Progenitor cell of endocrine pancreas (in vitro differentiated cells): ENCODE data around the gene FKBP2. TPM values are rescaled to one million over a fixed set of nuclear protein-coding genes. Genes with fewer than 3 reads are reported as not detected.

ENCODE experiments used
- DNase-seq: peaks from one replicate; pipeline ENCODE4 v3.0.0; 2021; ENCODE audit warnings: low spot score; ENCODE audit not compliant: unreplicated experiment
- H3K27ac Mint-ChIP-seq: 2 replicates; pipeline ENCODE4 v1.8.0; 2021; ENCODE audit warnings: mild to moderate bottlenecking, moderate library complexity, mixed read lengths
- H3K27me3 Mint-ChIP-seq: 2 replicates; pipeline ENCODE4 v1.8.0; 2021; ENCODE audit warnings: mixed read lengths
- H3K36me3 Mint-ChIP-seq: 2 replicates; pipeline ENCODE4 v1.8.0; 2022; ENCODE audit warnings: mixed read lengths; ENCODE audit not compliant: insufficient read depth
- H3K4me1 Mint-ChIP-seq: 2 replicates; pipeline ENCODE4 v1.8.0; 2021; ENCODE audit warnings: low read depth, mixed read lengths
- H3K4me3 Mint-ChIP-seq: 2 replicates; pipeline ENCODE4 v1.8.0; 2021; ENCODE audit warnings: low read depth, mild to moderate bottlenecking, moderate library complexity, mixed read lengths
- H3K9me3 Mint-ChIP-seq: 2 replicates; pipeline ENCODE4 v1.8.0; 2021; ENCODE audit warnings: low read depth, mixed read lengths
- total RNA-seq: library from RNA; stranded (reverse); gene quantifications from 2 replicates; pipeline ENCODE4 v1.2.1, GENCODE V29; 2021
- TF ChIP-seq, protein P1 (sequence below): fragments of 200-600 bp; sonication (generic); IDR thresholded peaks from one replicate; pipeline ENCODE4 v1.5.0; 2021; ENCODE audit warnings: antibody characterized with exemption, mild to moderate bottlenecking; ENCODE audit not compliant: unreplicated experiment

FKBP2 gene
- total RNA-seq, 1 donor from 2014 or later, result 57.7 TPM

DNA sequence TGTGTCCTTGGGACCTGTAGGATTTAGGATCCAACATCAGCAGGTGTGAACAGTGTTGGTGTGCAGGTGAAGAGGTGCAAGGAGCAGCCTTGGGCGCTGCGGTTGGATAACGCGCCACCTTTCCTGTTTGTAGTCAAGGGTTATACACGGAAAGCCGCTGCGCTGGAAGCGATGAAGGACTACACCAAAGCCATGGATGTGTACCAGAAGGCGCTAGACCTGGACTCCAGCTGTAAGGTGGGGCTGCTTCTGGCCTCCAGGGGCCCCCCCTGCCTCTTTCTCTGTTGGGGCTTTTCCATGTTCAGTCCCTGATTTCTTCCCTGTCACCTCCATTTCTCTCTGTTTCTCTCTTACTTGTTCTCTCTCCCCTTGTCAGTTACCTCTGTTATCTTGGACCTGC is 37.9 kb upstream of the FKBP2 start:
- Mint-ChIP-seq H3K27me3 (no peaks in the 10 kb centered on the region), H3K27ac (no peak overlapping the region), H3K4me3 (no peak overlapping the region), H3K4me1 (no peaks in the 10 kb centered on the region), H3K9me3 (no peaks in the 10 kb centered on the region), H3K36me3 (peaks cover 26% of the 10 kb centered on the region)
- TF ChIP-seq, protein P1, sequence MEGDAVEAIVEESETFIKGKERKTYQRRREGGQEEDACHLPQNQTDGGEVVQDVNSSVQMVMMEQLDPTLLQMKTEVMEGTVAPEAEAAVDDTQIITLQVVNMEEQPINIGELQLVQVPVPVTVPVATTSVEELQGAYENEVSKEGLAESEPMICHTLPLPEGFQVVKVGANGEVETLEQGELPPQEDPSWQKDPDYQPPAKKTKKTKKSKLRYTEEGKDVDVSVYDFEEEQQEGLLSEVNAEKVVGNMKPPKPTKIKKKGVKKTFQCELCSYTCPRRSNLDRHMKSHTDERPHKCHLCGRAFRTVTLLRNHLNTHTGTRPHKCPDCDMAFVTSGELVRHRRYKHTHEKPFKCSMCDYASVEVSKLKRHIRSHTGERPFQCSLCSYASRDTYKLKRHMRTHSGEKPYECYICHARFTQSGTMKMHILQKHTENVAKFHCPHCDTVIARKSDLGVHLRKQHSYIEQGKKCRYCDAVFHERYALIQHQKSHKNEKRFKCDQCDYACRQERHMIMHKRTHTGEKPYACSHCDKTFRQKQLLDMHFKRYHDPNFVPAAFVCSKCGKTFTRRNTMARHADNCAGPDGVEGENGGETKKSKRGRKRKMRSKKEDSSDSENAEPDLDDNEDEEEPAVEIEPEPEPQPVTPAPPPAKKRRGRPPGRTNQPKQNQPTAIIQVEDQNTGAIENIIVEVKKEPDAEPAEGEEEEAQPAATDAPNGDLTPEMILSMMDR, result no peak
- no peak for DNase-seq

DNA sequence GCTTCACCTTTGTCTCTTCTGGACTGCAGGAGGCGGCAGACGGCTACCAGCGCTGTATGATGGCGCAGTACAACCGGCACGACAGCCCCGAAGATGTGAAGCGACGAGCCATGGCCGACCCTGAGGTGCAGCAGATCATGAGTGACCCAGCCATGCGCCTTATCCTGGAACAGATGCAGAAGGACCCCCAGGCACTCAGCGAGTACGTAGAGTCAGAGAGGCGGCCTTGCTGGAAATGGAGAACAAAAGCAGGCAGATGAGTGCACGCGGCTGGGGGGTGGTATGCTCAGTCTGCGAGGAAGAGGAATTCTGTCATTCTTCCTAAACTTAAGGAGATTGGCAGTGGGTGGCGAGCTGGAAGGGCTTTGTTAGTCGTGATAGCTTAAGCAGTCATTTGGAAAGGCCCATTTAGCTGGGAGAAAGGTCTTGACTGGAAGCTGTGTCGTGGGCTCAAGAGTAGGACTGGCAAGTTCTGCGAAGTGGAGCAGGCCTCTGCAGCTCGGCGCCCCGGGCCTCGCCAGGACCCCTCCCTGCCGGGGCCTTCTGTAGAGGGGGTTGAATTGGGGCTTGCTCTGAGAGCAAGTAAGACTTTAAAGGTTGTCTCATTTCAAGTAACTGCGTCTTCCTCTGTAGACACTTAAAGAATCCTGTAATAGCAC is 37.3 kb upstream of the FKBP2 start:
- TF ChIP-seq, protein P1, result no peak
- Mint-ChIP-seq H3K27ac (no peak overlapping the region), H3K4me3 (no peak overlapping the region), H3K27me3 (no peaks in the 10 kb centered on the region), H3K9me3 (no peaks in the 10 kb centered on the region), H3K36me3 (peaks cover 26% of the 10 kb centered on the region), H3K4me1 (no peaks in the 10 kb centered on the region)
- no peak for DNase-seq

DNA sequence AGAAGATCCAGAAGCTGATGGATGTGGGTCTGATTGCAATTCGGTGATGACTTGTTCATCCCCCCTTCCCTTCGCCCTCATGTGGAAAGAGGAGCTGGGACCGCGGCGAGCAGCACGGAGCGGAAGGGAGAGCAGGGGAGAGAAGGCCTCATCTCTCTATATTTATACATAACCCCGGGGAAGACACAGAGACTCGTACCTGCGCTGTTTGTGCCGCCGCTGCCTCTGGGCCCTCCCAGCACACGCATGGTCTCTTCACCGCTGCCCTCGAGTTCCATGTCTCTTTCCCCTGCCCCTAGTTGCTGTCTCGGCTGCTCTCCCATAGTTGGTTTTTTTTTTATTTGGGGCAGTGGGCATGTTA is 36.8 kb upstream of the FKBP2 start:
- H3K27ac Mint-ChIP-seq, result no peak overlapping the region
- H3K4me1 Mint-ChIP-seq, result no peaks in the 10 kb centered on the region
- H3K27me3 Mint-ChIP-seq, result no peaks in the 10 kb centered on the region
- peaks cover 26% of the 10 kb centered on the region for H3K36me3 Mint-ChIP-seq
- no peaks in the 10 kb centered on the region for H3K9me3 Mint-ChIP-seq
- no peak overlapping the region for H3K4me3 Mint-ChIP-seq
- no peak for DNase-seq
- TF ChIP-seq, protein P1, result no peak

DNA sequence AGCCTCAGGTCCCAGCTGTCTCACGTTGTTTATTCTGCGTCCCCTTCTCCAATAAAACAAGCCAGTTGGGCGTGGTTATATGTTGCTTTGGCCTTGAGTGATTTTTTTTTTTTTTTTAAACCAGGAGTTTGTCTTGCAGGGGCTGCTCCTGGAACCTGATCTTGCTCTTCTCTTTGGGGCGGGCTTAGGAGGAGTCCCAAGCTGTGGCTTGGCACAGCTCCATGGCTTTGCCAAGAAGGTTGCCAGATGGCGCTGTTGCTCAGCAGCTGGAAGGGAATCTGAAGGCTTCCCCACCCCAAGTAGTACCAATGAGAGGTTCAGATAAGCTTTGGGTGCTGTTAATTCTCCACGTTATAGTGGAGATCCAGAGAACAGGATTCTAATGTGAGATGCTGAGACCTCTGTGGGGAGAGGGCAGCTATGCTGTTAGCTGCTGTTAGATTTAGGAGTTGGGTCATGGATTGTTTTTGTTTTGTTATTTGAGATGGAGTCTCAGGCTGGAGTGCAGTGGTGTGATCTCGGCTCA is 36.4 kb upstream of the FKBP2 start:
- DNase-seq, result no peak
- Mint-ChIP-seq H3K27ac (peak overlapping the region; percentile 83), H3K36me3 (peaks cover 26% of the 10 kb centered on the region), H3K27me3 (no peaks in the 10 kb centered on the region), H3K4me3 (no peak overlapping the region), H3K9me3 (no peaks in the 10 kb centered on the region), H3K4me1 (no peaks in the 10 kb centered on the region)
- TF ChIP-seq, protein P1, result peak; percentile 59

DNA sequence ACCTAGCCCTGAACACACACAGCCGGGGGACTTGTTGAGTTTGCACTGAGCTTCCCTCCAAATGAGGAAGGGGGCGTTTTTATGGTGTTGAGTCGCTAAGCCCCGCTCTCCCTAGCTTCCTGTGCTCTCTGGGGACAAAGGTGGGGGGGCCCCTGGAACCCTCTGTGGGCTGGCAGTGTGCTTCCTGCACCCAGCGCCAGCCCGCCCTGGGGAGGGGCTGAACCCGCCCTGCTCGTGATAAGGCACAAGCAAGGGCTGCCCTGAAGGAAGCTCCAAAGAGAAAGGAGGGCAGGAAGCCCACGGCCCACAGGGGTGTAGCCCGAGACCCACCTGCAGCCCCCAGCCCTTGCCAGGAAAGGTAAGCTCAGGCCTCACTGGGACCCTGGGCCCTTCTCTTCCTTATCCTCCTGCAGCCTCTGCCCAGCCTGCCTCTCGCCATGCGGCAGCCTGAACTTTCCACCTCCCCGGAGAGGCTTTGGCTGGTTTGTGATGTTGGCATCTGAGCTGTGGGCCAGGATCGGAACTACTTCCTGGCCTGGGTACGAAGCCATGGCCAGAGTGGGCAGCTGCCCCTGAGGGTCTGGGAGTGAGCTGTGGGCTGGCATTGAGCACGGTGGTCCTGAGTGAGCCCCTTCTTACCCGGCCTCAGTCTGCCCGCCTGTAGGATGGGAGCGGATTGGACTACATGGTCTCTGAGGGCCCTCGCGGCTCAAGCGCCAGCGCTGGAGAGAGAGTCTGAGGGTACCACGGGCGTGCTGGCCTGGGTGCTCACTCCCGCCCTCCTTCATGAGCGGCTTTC is 34.2 kb upstream of the FKBP2 start, which contains the start of gene FERMT3:
Gene FERMT3, plus strand, starts transcription at position 265 of the 799 bp plus-strand sequence. CDS start 644 bp downstream, outside the sequence.
- H3K27ac Mint-ChIP-seq, result no peak within 1 kb of the TSS

More for the DNA sequence above, 34.2 kb upstream of the FKBP2 start, which contains the start of gene FERMT3:
- no peaks in the 10 kb centered on the region for H3K27me3 Mint-ChIP-seq
- DNase-seq, result no peak
- TF ChIP-seq, protein P1, result no peak
- H3K4me3 Mint-ChIP-seq, result no peak within 1 kb of the TSS
- H3K36me3 Mint-ChIP-seq, result peaks cover 17% of the 10 kb centered on the region
- no peaks in the 10 kb centered on the region for H3K9me3 Mint-ChIP-seq
- no peaks in the 10 kb centered on the region for H3K4me1 Mint-ChIP-seq
